ENCODE results near the gene DHFR2.
"Not testable (repeated sequence)": the region's sequence is repeated elsewhere in the genome, so short reads cannot be mapped to it uniquely, and the experiment has no call there.

Gene DHFR2

DNA sequence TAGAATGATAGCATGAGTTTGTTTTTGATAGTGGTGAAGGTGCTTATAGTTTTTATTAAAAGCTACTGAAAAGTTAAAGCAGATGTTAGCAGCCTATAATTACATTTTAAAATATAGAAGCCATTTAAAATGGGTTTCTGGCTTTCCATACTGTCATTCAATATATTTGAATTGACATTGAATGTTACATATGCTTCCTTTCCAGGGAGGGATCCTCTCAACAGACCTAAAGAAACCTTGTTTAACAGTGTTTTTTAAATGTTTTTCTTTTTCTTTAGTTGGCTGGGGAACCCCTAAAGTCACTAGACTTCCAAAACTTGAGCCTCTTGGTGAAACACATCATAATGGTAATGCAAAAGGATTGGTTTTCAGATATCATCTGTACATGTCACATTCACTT, 12.2 kb downstream of the DHFR2 start:
- no peak overlapping the region for H3K27ac ChIP-seq (ENCODE audit: insufficient read depth in 1 of 2, low read depth in 1 of 2, low read length in 2 of 2, poor library complexity in 1 of 2, severe bottlenecking in 2 of 2)
- DNase-seq: no peak
- CTCF ChIA-PET: no interaction called here
- no peaks in the 10 kb centered on the region for H3K27me3 ChIP-seq (replicated peaks in 2 of 5; ENCODE audit: control insufficient read depth in 4 of 5, insufficient read depth in 5 of 5, low read length in 4 of 5)
- H3K36me3 ChIP-seq (ENCODE audit: control insufficient read depth in 4 of 4, insufficient read depth in 4 of 4, low read length in 3 of 4): no peaks in the 10 kb centered on the region
- H3K4me3 ChIP-seq (ENCODE audit: control insufficient read depth in 1 of 7, extremely low read depth in 1 of 7, insufficient read depth in 4 of 7, low read depth in 2 of 7, low read length in 6 of 7): no peak overlapping the region
- no peaks in the 10 kb centered on the region for H3K9me3 ChIP-seq (ENCODE audit: control extremely low read depth in 1 of 5, control insufficient read depth in 4 of 5, insufficient read depth in 2 of 5, low read depth in 1 of 5, low read length in 4 of 5)
- H3K4me1 ChIP-seq (ENCODE audit: control extremely low read depth in 1 of 4, control insufficient read depth in 4 of 4, insufficient read depth in 4 of 4, low read length in 3 of 4): peaks cover 0 to 4% (median under 1%) of the 10 kb centered on the region in 4 experiments
- POLR2A ChIA-PET: no interaction called here

DNA sequence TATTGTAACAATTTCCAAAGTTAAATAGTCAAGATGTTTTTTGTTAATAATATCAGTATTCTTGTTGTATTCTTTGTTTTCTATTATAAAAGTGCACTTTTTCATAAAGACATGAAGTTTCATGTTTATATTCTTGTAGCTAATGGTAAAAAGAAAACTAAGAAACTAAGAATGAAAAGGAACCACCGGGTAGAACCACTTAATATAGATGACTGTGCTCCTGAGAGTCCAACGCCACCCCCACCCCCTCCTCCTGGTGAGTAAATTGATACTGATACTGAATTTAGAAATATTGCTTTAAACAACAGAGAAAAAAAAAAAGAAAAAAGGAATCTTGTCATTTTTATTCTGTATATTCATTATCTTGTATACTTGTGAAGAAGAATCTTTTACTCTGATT, 13.4 kb downstream of the DHFR2 start:
- no CpG with 5 or more reads among the region's 2 CpGs for WGBS (ENCODE audit: insufficient coverage)
- ChIA-PET POLR2A (no interaction called here), CTCF (no interaction called here)

GRCh38 chr3:94046533-94046932, 16.2 kb downstream of the DHFR2 start:
- CTCF ChIA-PET: no interaction called here
- WGBS (ENCODE audit: insufficient coverage): no CpG with 5 or more reads among the region's 2 CpGs
- Histone ChIP-seq H3K9me3 (ENCODE audit: control extremely low read depth in 1 of 5, control insufficient read depth in 4 of 5, insufficient read depth in 2 of 5, low read depth in 1 of 5, low read length in 4 of 5) (peaks cover 0 to 4% (median 0%) of the 10 kb centered on the region in 5 experiments), H3K36me3 (ENCODE audit: control insufficient read depth in 4 of 4, insufficient read depth in 4 of 4, low read length in 3 of 4) (peaks cover 0 to 4% (median 0%) of the 10 kb centered on the region in 4 experiments), H3K4me1 (ENCODE audit: control extremely low read depth in 1 of 4, control insufficient read depth in 4 of 4, insufficient read depth in 4 of 4, low read length in 3 of 4) (peaks cover 0 to 4% (median under 1%) of the 10 kb centered on the region in 4 experiments), H3K27me3 (replicated peaks in 2 of 5; ENCODE audit: control insufficient read depth in 4 of 5, insufficient read depth in 5 of 5, low read length in 4 of 5) (no peaks in the 10 kb centered on the region), H3K27ac (ENCODE audit: insufficient read depth in 1 of 2, low read depth in 1 of 2, low read length in 2 of 2, poor library complexity in 1 of 2, severe bottlenecking in 2 of 2) (no peak overlapping the region), H3K4me3 (ENCODE audit: control insufficient read depth in 1 of 7, extremely low read depth in 1 of 7, insufficient read depth in 4 of 7, low read depth in 2 of 7, low read length in 6 of 7) (no peak overlapping the region)
- no peak for DNase-seq
- POLR2A ChIA-PET: no interaction called here

More for the DNA sequence above, 13.4 kb downstream of the DHFR2 start:
- Histone ChIP-seq H3K4me3 (ENCODE audit: control insufficient read depth in 1 of 7, extremely low read depth in 1 of 7, insufficient read depth in 4 of 7, low read depth in 2 of 7, low read length in 6 of 7) (no peak overlapping the region), H3K4me1 (ENCODE audit: control extremely low read depth in 1 of 4, control insufficient read depth in 4 of 4, insufficient read depth in 4 of 4, low read length in 3 of 4) (peaks cover 0 to 4% (median under 1%) of the 10 kb centered on the region in 4 experiments), H3K36me3 (ENCODE audit: control insufficient read depth in 4 of 4, insufficient read depth in 4 of 4, low read length in 3 of 4) (peaks cover 0 to 3% (median 0%) of the 10 kb centered on the region in 4 experiments), H3K27ac (ENCODE audit: insufficient read depth in 1 of 2, low read depth in 1 of 2, low read length in 2 of 2, poor library complexity in 1 of 2, severe bottlenecking in 2 of 2) (no peak overlapping the region), H3K9me3 (ENCODE audit: control extremely low read depth in 1 of 5, control insufficient read depth in 4 of 5, insufficient read depth in 2 of 5, low read depth in 1 of 5, low read length in 4 of 5) (peaks cover 0 to 4% (median 0%) of the 10 kb centered on the region in 5 experiments), H3K27me3 (replicated peaks in 2 of 5; ENCODE audit: control insufficient read depth in 4 of 5, insufficient read depth in 5 of 5, low read length in 4 of 5) (no peaks in the 10 kb centered on the region)
- DNase-seq: no peak

DNA sequence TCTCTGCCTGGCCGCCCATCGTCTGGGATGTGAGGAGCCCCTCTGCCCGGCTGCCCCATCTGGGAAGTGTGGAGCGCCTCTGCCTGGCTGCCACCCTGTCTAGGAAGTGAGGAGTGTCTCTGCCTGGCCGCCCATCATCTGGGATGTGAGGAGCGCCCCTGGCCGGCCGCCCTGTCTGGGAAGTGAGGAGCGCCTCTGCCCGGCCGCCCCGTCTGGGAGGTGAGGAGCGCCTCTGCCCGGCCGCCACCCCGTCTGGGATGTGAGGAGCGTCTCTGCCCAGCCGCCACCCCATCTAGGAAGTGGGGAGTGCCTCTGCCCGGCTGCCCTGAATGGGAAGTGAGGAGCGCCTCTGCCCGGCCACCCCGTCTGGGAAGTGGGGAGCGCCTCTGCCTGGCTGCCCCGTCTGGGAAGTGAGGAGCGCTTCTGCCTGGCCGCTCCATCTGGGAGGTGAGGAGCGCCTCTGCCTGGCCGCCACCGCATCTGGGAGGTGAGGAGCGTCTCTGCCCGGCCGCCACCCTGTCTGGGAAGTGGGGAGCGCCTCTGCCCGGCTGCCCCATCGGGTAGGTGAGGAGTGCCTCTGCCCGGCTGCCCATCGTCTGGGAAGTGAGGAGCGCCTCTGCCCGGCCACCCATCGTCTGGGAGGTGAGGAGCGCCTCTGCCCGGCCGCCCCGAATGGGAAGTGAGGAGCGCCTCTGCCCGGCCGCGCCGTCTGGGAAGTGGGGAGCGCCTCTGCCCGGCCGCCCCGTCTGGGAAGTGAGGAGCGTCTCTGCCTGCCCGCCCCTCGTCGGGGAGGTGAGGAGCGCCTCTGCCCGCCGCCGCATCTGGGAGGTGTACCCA, 18.4 kb downstream of the DHFR2 start:
- CTCF ChIA-PET; H3K4me1 ChIP-seq (ENCODE audit: control extremely low read depth in 1 of 4, control insufficient read depth in 4 of 4, insufficient read depth in 4 of 4, low read length in 3 of 4); H3K27ac ChIP-seq (ENCODE audit: insufficient read depth in 1 of 2, low read depth in 1 of 2, low read length in 2 of 2, poor library complexity in 1 of 2, severe bottlenecking in 2 of 2); H3K36me3 ChIP-seq (ENCODE audit: control insufficient read depth in 4 of 4, insufficient read depth in 4 of 4, low read length in 3 of 4); POLR2A ChIA-PET; H3K27me3 ChIP-seq (replicated peaks in 2 of 5; ENCODE audit: control insufficient read depth in 4 of 5, insufficient read depth in 5 of 5, low read length in 4 of 5); H3K4me3 ChIP-seq (ENCODE audit: control insufficient read depth in 1 of 7, extremely low read depth in 1 of 7, insufficient read depth in 4 of 7, low read depth in 2 of 7, low read length in 6 of 7); DNase-seq; H3K9me3 ChIP-seq (ENCODE audit: control extremely low read depth in 1 of 5, control insufficient read depth in 4 of 5, insufficient read depth in 2 of 5, low read depth in 1 of 5, low read length in 4 of 5): not testable (repeated sequence)
- 98% methylated on average over 61 of the region's 61 CpGs for WGBS (ENCODE audit: insufficient coverage)

DNA sequence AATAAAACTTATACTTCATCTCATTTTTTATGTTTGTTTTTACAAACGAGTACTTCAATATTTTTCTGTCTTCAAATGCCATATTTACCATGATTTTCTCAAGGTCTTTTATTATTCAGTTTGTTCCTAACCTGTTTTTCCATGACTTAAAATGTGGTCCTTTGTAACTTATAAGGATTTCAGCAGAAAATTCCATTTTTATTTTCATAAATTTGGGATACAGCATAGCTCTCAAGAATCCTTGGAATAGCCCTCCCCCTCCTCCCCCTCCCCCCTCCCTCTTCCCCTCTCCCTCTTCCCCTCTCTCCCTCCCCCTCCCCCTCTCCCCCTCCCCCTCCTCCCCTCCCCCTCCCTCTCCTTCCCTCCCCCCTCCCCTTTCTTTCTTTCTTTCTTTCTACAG, 19.4 kb downstream of the DHFR2 start:
- WGBS (ENCODE audit: insufficient coverage): no CpG with 5 or more reads among the region's 1 CpG
- ChIA-PET POLR2A (no interaction called here), CTCF (no interaction called here)
- Histone ChIP-seq H3K4me3 (ENCODE audit: control insufficient read depth in 1 of 7, extremely low read depth in 1 of 7, insufficient read depth in 4 of 7, low read depth in 2 of 7, low read length in 6 of 7) (no peak overlapping the region), H3K27me3 (replicated peaks in 2 of 5; ENCODE audit: control insufficient read depth in 4 of 5, insufficient read depth in 5 of 5, low read length in 4 of 5) (no peaks in the 10 kb centered on the region), H3K4me1 (ENCODE audit: control extremely low read depth in 1 of 4, control insufficient read depth in 4 of 4, insufficient read depth in 4 of 4, low read length in 3 of 4) (peaks cover 0 to 4% (median under 1%) of the 10 kb centered on the region in 4 experiments), H3K9me3 (ENCODE audit: control extremely low read depth in 1 of 5, control insufficient read depth in 4 of 5, insufficient read depth in 2 of 5, low read depth in 1 of 5, low read length in 4 of 5) (peaks cover 0 to 4% (median 0%) of the 10 kb centered on the region in 5 experiments), H3K27ac (ENCODE audit: insufficient read depth in 1 of 2, low read depth in 1 of 2, low read length in 2 of 2, poor library complexity in 1 of 2, severe bottlenecking in 2 of 2) (no peak overlapping the region), H3K36me3 (ENCODE audit: control insufficient read depth in 4 of 4, insufficient read depth in 4 of 4, low read length in 3 of 4) (peaks cover 0 to 4% (median 0%) of the 10 kb centered on the region in 4 experiments)
- no peak for DNase-seq

DNA sequence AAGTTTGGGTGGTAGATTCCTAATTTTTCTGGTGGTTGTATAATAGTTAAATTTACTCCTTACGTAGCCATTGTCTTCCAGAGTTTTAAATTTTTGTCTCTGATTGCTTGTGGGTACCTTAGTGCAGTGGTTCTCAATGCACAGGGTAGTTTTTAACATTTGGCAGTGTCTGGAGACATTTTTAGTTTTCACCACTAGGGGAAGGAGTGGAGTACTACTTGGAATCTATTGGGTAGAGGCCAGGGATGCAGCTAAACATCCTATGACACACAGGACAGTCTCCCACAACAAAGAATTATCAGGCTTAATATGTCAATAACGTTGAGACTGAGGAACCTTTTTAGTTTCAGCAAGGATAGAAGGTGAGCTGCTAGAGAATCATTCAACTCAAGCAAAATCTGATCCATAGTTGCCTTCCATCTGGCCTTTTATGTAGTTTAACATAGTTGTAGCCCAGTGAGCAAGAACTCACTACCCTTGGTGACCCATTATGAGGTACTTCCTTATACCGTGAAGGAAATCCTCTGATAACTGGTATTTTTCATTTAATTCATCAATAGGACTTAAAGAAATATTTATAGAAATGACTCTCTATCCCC, 25.7 kb downstream of the DHFR2 start:
- Histone ChIP-seq H3K9me3 (ENCODE audit: control extremely low read depth in 1 of 5, control insufficient read depth in 4 of 5, insufficient read depth in 2 of 5, low read depth in 1 of 5, low read length in 4 of 5) (no peaks in the 10 kb centered on the region), H3K27me3 (replicated peaks in 2 of 5; ENCODE audit: control insufficient read depth in 4 of 5, insufficient read depth in 5 of 5, low read length in 4 of 5) (no peaks in the 10 kb centered on the region), H3K4me1 (ENCODE audit: control extremely low read depth in 1 of 4, control insufficient read depth in 4 of 4, insufficient read depth in 4 of 4, low read length in 3 of 4) (no peaks in the 10 kb centered on the region), H3K36me3 (ENCODE audit: control insufficient read depth in 4 of 4, insufficient read depth in 4 of 4, low read length in 3 of 4) (no peaks in the 10 kb centered on the region), H3K4me3 (ENCODE audit: control insufficient read depth in 1 of 7, extremely low read depth in 1 of 7, insufficient read depth in 4 of 7, low read depth in 2 of 7, low read length in 6 of 7) (no peak overlapping the region), H3K27ac (ENCODE audit: insufficient read depth in 1 of 2, low read depth in 1 of 2, low read length in 2 of 2, poor library complexity in 1 of 2, severe bottlenecking in 2 of 2) (no peak overlapping the region)
- ChIA-PET CTCF (interaction anchor here (1.0 to 2.1 kb wide), 4 partner anchors 9 to 81 kb away, joined by 3 to 7 read pairs (median 4); partner anchors contain the start of gene STX19), POLR2A (no interaction called here)
- peak; percentile 13 to 27 (median 25) for DNase-seq
- WGBS (ENCODE audit: insufficient coverage): 100% methylated on average over 1 of the region's 3 CpGs

All from common myeloid progenitor, CD34-positive (primary cell).